Type B pancreatic cell (in vitro differentiated cells): ENCODE results near the gene DNAJB8. TPM values are rescaled to one million over a fixed set of nuclear protein-coding genes. Genes with fewer than 3 reads are reported as not detected.

ENCODE experiments used
- DNase-seq: peaks from one replicate; pipeline ENCODE4 v3.0.0; 2021; ENCODE audit warnings: mixed read lengths; ENCODE audit not compliant: unreplicated experiment; ENCODE audit errors: extremely low spot score
- H3K27ac Mint-ChIP-seq: 2 replicates; pipeline ENCODE4 v1.8.0; 2021; ENCODE audit warnings: mild to moderate bottlenecking, mixed read lengths
- H3K27me3 Mint-ChIP-seq: 2 replicates; pipeline ENCODE4 v1.8.0; 2021; ENCODE audit warnings: mixed read lengths
- H3K36me3 Mint-ChIP-seq: 2 replicates; pipeline ENCODE4 v1.8.0; 2021; ENCODE audit warnings: mixed read lengths
- H3K4me1 Mint-ChIP-seq: one replicate; pipeline ENCODE4 v1.8.0; 2021; ENCODE audit warnings: mixed read lengths; ENCODE audit not compliant: unreplicated experiment
- H3K4me3 Mint-ChIP-seq: 2 replicates; pipeline ENCODE4 v1.8.0; 2021; ENCODE audit warnings: mild to moderate bottlenecking, mixed read lengths
- H3K9me3 Mint-ChIP-seq: 2 replicates; pipeline ENCODE4 v1.8.0; 2021; ENCODE audit warnings: mixed read lengths
- total RNA-seq: library from RNA; stranded (reverse); gene quantifications from 2 replicates; pipeline ENCODE4 v1.2.1, GENCODE V29; 2021; ENCODE audit warnings: low replicate concordance
- TF ChIP-seq, protein P1 (sequence below): fragments of 200-600 bp; sonication (generic); conservative IDR thresholded peaks from 2 replicates; pipeline ENCODE4 v1.5.0; 2021; ENCODE audit warnings: antibody characterized with exemption, mild to moderate bottlenecking

Gene DNAJB8
- total RNA-seq, 1 donor from 2014 or later: not detected

DNA sequence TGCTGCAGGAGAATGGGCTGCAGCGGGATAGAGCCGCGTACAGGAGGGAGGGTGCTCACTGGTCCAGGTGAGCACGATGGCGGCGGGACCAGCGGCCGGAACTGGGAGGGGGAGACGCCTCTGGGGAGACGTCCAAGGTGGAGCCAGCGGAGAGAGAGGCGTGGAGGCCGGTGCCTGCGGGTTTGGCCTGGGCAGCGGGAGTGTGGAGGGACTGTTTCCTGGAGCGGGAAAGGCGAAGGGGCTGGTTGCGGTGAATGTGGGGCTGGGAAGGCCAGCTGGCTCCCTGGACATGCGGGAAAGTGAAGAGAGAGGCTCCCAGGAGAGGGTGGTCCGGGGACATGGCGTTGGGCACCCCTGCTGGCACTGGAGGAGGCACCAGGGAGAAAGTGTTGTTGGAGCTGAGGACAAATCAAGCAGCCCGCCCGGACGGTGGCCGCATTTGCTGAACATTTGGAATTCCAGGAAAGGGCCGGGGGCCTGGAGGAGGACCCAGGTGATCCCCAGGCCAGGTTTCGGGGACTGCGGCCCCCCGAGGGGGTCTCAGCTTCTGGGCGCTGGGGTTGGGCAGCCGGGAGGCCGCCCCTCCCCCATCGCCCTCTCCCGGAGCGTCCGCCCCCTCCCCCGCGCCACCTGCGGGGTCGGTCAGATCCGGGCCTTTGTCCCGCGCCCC lies 34.3 kb downstream of the DNAJB8 start:
- peak overlapping the region; percentile 89 for H3K4me3 Mint-ChIP-seq
- peak overlapping the region; percentile 88 for H3K27ac Mint-ChIP-seq
- TF ChIP-seq, protein P1, sequence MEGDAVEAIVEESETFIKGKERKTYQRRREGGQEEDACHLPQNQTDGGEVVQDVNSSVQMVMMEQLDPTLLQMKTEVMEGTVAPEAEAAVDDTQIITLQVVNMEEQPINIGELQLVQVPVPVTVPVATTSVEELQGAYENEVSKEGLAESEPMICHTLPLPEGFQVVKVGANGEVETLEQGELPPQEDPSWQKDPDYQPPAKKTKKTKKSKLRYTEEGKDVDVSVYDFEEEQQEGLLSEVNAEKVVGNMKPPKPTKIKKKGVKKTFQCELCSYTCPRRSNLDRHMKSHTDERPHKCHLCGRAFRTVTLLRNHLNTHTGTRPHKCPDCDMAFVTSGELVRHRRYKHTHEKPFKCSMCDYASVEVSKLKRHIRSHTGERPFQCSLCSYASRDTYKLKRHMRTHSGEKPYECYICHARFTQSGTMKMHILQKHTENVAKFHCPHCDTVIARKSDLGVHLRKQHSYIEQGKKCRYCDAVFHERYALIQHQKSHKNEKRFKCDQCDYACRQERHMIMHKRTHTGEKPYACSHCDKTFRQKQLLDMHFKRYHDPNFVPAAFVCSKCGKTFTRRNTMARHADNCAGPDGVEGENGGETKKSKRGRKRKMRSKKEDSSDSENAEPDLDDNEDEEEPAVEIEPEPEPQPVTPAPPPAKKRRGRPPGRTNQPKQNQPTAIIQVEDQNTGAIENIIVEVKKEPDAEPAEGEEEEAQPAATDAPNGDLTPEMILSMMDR: no peak
- peaks cover 52% of the 10 kb centered on the region for H3K27me3 Mint-ChIP-seq
- H3K4me1 Mint-ChIP-seq: peaks cover 34% of the 10 kb centered on the region
- H3K36me3 Mint-ChIP-seq: no peaks in the 10 kb centered on the region
- DNase-seq: no peak
- no peaks in the 10 kb centered on the region for H3K9me3 Mint-ChIP-seq

DNA sequence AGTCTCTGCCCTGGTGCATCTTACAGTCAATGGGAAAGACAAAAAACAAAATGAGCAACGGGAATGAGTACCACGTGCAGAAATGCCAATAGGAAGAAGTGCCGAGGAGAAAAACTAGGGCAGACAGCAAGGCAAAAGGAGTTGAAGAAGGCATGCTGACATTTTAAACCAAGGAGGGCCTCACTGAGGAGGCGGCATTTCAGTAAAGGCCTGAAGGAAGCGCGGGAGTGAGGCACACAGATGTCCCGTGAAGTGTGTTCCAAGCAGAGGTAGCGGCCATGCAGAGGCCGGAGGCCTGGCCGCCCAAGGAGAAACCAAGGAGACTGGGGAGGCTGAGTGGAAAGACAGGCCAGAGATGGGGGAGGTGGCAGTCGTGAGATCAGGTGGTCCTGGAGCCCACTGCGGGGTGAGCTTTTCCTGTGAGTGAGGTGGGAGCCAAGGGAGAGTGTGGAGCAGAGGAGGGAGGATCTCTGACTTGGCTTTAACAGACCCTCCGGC lies 34.8 kb downstream of the DNAJB8 start:
- peaks cover 34% of the 10 kb centered on the region for H3K4me1 Mint-ChIP-seq
- peaks cover 52% of the 10 kb centered on the region for H3K27me3 Mint-ChIP-seq
- no peaks in the 10 kb centered on the region for H3K9me3 Mint-ChIP-seq
- no peaks in the 10 kb centered on the region for H3K36me3 Mint-ChIP-seq
- TF ChIP-seq, protein P1: no peak
- peak overlapping the region; percentile 88 for H3K27ac Mint-ChIP-seq
- H3K4me3 Mint-ChIP-seq: peak overlapping the region; percentile 89
- no peak for DNase-seq

DNA sequence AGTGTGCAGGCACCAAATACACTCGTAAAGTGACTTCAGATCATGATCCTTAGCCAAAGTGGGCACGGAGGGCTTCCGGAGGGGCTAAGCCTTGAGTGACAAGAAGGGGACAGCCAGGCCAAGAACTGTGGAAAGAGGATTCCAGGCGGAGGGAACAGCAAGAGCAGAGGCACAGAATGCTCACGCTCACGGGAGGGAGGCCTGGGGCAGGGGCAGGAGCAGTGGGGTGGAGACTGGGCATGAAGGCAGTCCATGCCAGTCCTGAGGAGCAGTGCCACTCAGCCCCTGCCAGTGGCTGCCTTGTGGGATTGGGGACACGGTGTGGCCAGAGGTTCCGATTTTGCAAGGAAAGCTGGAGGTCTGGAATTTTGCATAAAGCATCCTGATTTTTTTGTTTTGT lies 36.0 kb downstream of the DNAJB8 start:
- Mint-ChIP-seq H3K4me3 (peak overlapping the region; percentile 69), H3K36me3 (no peaks in the 10 kb centered on the region), H3K27me3 (peaks cover 44% of the 10 kb centered on the region), H3K27ac (no peak overlapping the region), H3K4me1 (peaks cover 34% of the 10 kb centered on the region), H3K9me3 (no peaks in the 10 kb centered on the region)
- DNase-seq: no peak
- TF ChIP-seq, protein P1: no peak

DNA sequence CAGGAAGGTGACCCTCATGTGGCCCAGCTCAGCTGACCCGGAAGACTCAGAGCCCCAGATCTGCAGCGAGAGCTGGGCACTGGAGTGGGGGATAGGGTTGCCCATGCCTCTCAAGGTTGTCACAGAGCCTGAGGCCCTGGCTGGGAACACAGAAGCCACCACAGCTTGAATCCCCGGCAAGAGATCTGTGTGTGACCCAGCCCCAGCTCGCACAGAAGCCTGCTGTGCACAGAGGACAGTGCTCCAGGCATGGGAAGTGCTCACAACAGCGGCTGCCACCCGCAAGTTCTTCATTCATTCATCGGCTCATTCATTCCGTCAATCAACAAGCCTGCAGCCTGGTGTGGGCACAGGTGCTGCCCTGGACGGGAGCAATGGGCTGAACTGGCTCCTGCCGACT lies 36.4 kb downstream of the DNAJB8 start:
- Mint-ChIP-seq H3K9me3 (no peaks in the 10 kb centered on the region), H3K27ac (no peak overlapping the region), H3K27me3 (peaks cover 44% of the 10 kb centered on the region), H3K4me1 (peaks cover 34% of the 10 kb centered on the region), H3K36me3 (no peaks in the 10 kb centered on the region), H3K4me3 (peak overlapping the region; percentile 69)
- TF ChIP-seq, protein P1: no peak
- no peak for DNase-seq

DNA sequence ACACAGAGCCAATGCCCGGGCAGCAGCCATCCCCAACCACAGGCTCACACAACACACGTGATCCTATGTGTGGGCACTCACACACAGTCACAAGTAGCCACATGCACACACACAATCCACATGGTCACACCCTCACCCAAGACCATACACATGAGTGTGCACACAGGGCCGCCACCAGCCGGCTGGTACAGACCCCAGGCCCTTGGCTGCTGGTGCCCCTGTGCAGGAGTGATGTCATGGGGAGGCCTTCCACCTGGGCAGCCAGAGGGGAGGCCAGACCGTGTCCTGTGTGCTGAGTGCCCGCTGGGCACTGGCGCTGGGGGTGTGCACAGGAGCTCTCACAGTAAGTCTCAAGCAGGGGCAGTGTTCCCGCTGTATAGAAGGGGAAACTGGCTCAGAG lies 36.9 kb downstream of the DNAJB8 start:
- TF ChIP-seq, protein P1: no peak
- no peaks in the 10 kb centered on the region for H3K9me3 Mint-ChIP-seq
- no peak overlapping the region for H3K4me3 Mint-ChIP-seq
- peaks cover 37% of the 10 kb centered on the region for H3K4me1 Mint-ChIP-seq
- H3K27me3 Mint-ChIP-seq: peaks cover 44% of the 10 kb centered on the region
- no peak for DNase-seq
- no peak overlapping the region for H3K27ac Mint-ChIP-seq
- H3K36me3 Mint-ChIP-seq: no peaks in the 10 kb centered on the region
